Measurements from ENCODE around the gene DARS1.
"Not testable (repeated sequence)": the region's sequence is repeated elsewhere in the genome, so short reads cannot be mapped to it uniquely, and the experiment has no call there.

Gene DARS1

GRCh38 chr2:135975702-135976101 lies 9.7 kb downstream of the DARS1 start:
- no peak for DNase-seq

GRCh38 chr2:135974036-135974435 lies 11.4 kb downstream of the DARS1 start:
- DNase-seq: no peak

- DNase-seq: no peak
These were observed 15.6 kb downstream of the DARS1 start for GRCh38 chr2:135969655-135970387.

- no peak for DNase-seq
These were observed 19.7 kb downstream of the DARS1 start for GRCh38 chr2:135965756-135966155.

GRCh38 chr2:135964404-135964803 lies 21.0 kb downstream of the DARS1 start:
- not testable (repeated sequence) for DNase-seq

GRCh38 chr2:135963841-135964240 lies 21.6 kb downstream of the DARS1 start:
- DNase-seq: no peak

- DNase-seq: no peak
These were observed 22.9 kb downstream of the DARS1 start for GRCh38 chr2:135962366-135963123.

- DNase-seq: no peak
These were observed 24.5 kb downstream of the DARS1 start for GRCh38 chr2:135960656-135961551.

- no peak for DNase-seq
These were observed 25.3 kb downstream of the DARS1 start for GRCh38 chr2:135960150-135960549.

- DNase-seq: not testable (repeated sequence)
These were observed 26.5 kb downstream of the DARS1 start for GRCh38 chr2:135958927-135959326.

- DNase-seq: no peak
These were observed 31.3 kb downstream of the DARS1 start for GRCh38 chr2:135954020-135954601.

- no peak for DNase-seq
These were observed 32.5 kb downstream of the DARS1 start for GRCh38 chr2:135952891-135953290.

GRCh38 chr2:135951041-135951583 lies 34.3 kb downstream of the DARS1 start:
- DNase-seq: no peak

- no peak for DNase-seq
These were observed 35.8 kb downstream of the DARS1 start for GRCh38 chr2:135949451-135950234.

- no peak for DNase-seq
These were observed 36.6 kb downstream of the DARS1 start for GRCh38 chr2:135948642-135949355.

- DNase-seq: no peak
These were observed 37.3 kb downstream of the DARS1 start for GRCh38 chr2:135948141-135948540.

- no peak for DNase-seq
These were observed 37.9 kb downstream of the DARS1 start for GRCh38 chr2:135947483-135947882.

GRCh38 chr2:135945526-135945925 lies 39.9 kb downstream of the DARS1 start:
- DNase-seq: no peak

GRCh38 chr2:135944625-135945024 lies 40.8 kb downstream of the DARS1 start:
- DNase-seq: no peak

GRCh38 chr2:135942936-135943688 lies 42.3 kb downstream of the DARS1 start:
- no peak for DNase-seq
